ENCODE measurements around the gene SH3RF2. TPM values are rescaled to one million over a fixed set of nuclear protein-coding genes. Genes with fewer than 3 reads are reported as not detected.

Gene SH3RF2
- total and polyA plus RNA-seq, 10 of the 15 experiments (the other 5 are each of a cell fraction or from before 2014, with no cell fraction given), result 0.15 TPM; not detected in 9

GRCh38 chr5:146034127-146034526 is 97.7 kb downstream of the SH3RF2 start:
- Histone ChIP-seq H3K4me3 (no peak overlapping the region), H3K27ac (ENCODE audit: control insufficient read depth, insufficient read depth) (no peak overlapping the region), H3K36me3 (ENCODE audit: control insufficient read depth in 2 of 2, insufficient read depth in 2 of 2, low read length in 1 of 2) (no peaks in the 10 kb centered on the region), H3K27me3 (replicated peaks in 1 of 2; ENCODE audit: control insufficient read depth in 2 of 2, insufficient read depth in 2 of 2, low read length in 1 of 2) (peaks cover 0 to 5% of the 10 kb centered on the region in 2 experiments; a peak in 1 of 4 replicates), H3K9me3 (replicated peaks; ENCODE audit: control insufficient read depth, insufficient read depth, low read length) (no peaks in the 10 kb centered on the region), H4K20me1 (ENCODE audit: control insufficient read depth, insufficient read depth) (no peaks in the 10 kb centered on the region), H3K79me2 (ENCODE audit: control insufficient read depth, insufficient read depth, low read length) (no peaks in the 10 kb centered on the region), H2AFZ (ENCODE audit: control insufficient read depth, low read depth, low read length) (no peak overlapping the region), H3K4me2 (ENCODE audit: control insufficient read depth, insufficient read depth) (no peak overlapping the region), H3K9ac (ENCODE audit: control insufficient read depth, insufficient read depth, low read length) (no peak overlapping the region), H3K4me1 (ENCODE audit: control insufficient read depth, insufficient read depth, low read length) (no peaks in the 10 kb centered on the region)
- FAIRE-seq (no peak), ATAC-seq (no peak), DNase-seq (ENCODE audit: low read depth, low spot score) (no peak)
- RAD21 ChIA-PET (ENCODE audit: unreplicated experiment), result no interaction called here
- CTCF ChIA-PET, result no interaction called here
- intact Hi-C loops (cut with micrococcal nuclease; ENCODE audit: unreplicated experiment), result no loop called here
- in situ Hi-C loops (cut with MboI), result no loop called here
- 50% methylated on average over 2 of the region's 2 CpGs for WGBS (ENCODE audit: insufficient coverage, insufficient replicate concordance, low lambda C conversion rate, missing lambda C conversion rate)
- BruUV-seq (replicated peaks), result no TSS peak
- POLR2A ChIA-PET, result no interaction called here
- SMC1A ChIA-PET (ENCODE audit: uncharacterized antibody, unreplicated experiment), result no interaction called here
- TF ChIP-seq TCF7 (IDR thresholded peaks at IDR 0.05; ENCODE audit: borderline replicate concordance) (no peak), EGR1 (IDR thresholded peaks at IDR 0.05; ENCODE audit: borderline replicate concordance in 1 of 2, low read depth in 2 of 2, low read length in 2 of 2) (no peak), KDM1A (IDR thresholded peaks at IDR 0.05; ENCODE audit: borderline replicate concordance) (no peak), CREB1 (IDR thresholded peaks at IDR 0.05; ENCODE audit: low read depth) (no peak), ZNF207 (IDR thresholded peaks at IDR 0.05; ENCODE audit: borderline replicate concordance) (no peak), MLLT1 (IDR thresholded peaks at IDR 0.05) (no peak), ZBTB4 (CRISPR knock-in tag; IDR thresholded peaks at IDR 0.05) (no peak), SUZ12 (IDR thresholded peaks at IDR 0.05; ENCODE audit: unreplicated experiment) (no peak), MTA2 (IDR thresholded peaks at IDR 0.05; ENCODE audit: low read depth) (no peak), NFIC (IDR thresholded peaks at IDR 0.05; ENCODE audit: low read depth, low read length) (no peak), E4F1 (IDR thresholded peaks at IDR 0.05; ENCODE audit: borderline replicate concordance, partially characterized antibody) (no peak), PML (IDR thresholded peaks at IDR 0.05; ENCODE audit: low read length) (no peak), ZBTB40 (IDR thresholded peaks at IDR 0.05; ENCODE audit: borderline replicate concordance) (no peak), JUNB (IDR thresholded peaks at IDR 0.05) (no peak)

All from GM12878 (cell line).